Lung (tissue), 12 donors: ENCODE results near the gene SUPT3H. TPM values are rescaled to one million over a fixed set of nuclear protein-coding genes. Genes with fewer than 3 reads are reported as not detected.

Experiments used
- ATAC-seq: fragments of 200-7000 bp; cut with Tn5 transposase; one replicate; pipeline ENCODE4 v1.9.1; 2020; ENCODE audit warnings: moderate number of reproducible peaks; ENCODE audit not compliant: insufficient read depth, low FRiP score
- DNase-seq, 3 donors: peaks; one replicate each; pipeline ENCODE4 v3.0.0-alpha.2; 2013 to 2017
- H3K27ac ChIP-seq, 2 donors: one replicate each; pipeline ENCODE4 v1.5.1; 2013; ENCODE audit warnings: mild to moderate bottlenecking in 2 of 2, moderate library complexity in 2 of 2, control low read depth in 1 of 2, inconsistent platforms in 1 of 2, low read depth in 1 of 2, low read length in 1 of 2
- H3K27me3 ChIP-seq, 3 donors: one replicate each; pipeline ENCODE4 v1.5.1; 2013; ENCODE audit warnings: low read length in 2 of 3; ENCODE audit not compliant: control insufficient read depth in 3 of 3, insufficient read depth in 3 of 3
- H3K36me3 ChIP-seq, 4 donors: one replicate each; pipeline ENCODE4 v1.5.1; 2013; ENCODE audit warnings: low read length in 4 of 4, mild to moderate bottlenecking in 1 of 4, moderate library complexity in 1 of 4; ENCODE audit not compliant: control insufficient read depth in 4 of 4, insufficient read depth in 4 of 4
- H3K4me1 ChIP-seq, 5 donors: one replicate each; pipeline ENCODE4 v1.5.1; 2013; ENCODE audit warnings: low read length in 5 of 5, mild to moderate bottlenecking in 2 of 5, moderate library complexity in 1 of 5; ENCODE audit not compliant: control insufficient read depth in 5 of 5, insufficient read depth in 5 of 5
- H3K4me3 ChIP-seq: one replicate; pipeline ENCODE4 v1.5.1; 2013; ENCODE audit warnings: mild to moderate bottlenecking, control low read depth, moderate library complexity
- H3K9ac ChIP-seq, 2 donors: one replicate each; pipeline ENCODE4 v1.5.1; 2013; ENCODE audit warnings: low read length in 2 of 2, control low read depth in 1 of 2; ENCODE audit not compliant: insufficient read depth in 1 of 2
- H3K9me3 ChIP-seq, 4 donors: one replicate each; pipeline ENCODE4 v1.5.1; 2013; ENCODE audit warnings: low read length in 3 of 4, mild to moderate bottlenecking in 1 of 4, moderate library complexity in 1 of 4; ENCODE audit not compliant: control insufficient read depth in 4 of 4, insufficient read depth in 3 of 4
- WGBS, 2 donors: extraction: QIAGEN DNeasy Blood & Tissue Kit; methylation state at CpG; one replicate each; pipeline ENCODE4 v1.1.7; 2013; 5-methylcytosine and 5-hydroxymethylcytosine counted together
- polyA plus RNA-seq, 2 donors: library from polyadenylated mRNA; stranded (reverse); fragments of 200-250 nt; gene quantifications; one replicate each; pipeline ENCODE4 v1.2.1, GENCODE V29; 2013
- total RNA-seq, 2 donors: library from RNA; depleted of rRNA in 1 of 2; stranded (reverse); fragments of >200 nt in 1 of 2; gene quantifications; one replicate each; pipeline ENCODE4 v1.2.1, GENCODE V29; 2014 to 2021
- TF ChIP-seq, protein P1 (sequence below): IDR thresholded peaks from 2 replicates; pipeline ENCODE4 v1.5.1; 2012; ENCODE audit warnings: mild to moderate bottlenecking; ENCODE audit errors: control extremely low read depth, extremely low read depth
- donor health status: control.
- donor health status: control.
- donor health status: Bipolar disorder and iron deficiency.
- donor health status: healthy.
- donor health status: DM: yes; HTN: yes; CAD: no.

SUPT3H gene
- total and polyA plus RNA-seq, 4 donors = 5.2 to 17.4 (median 8.2) TPM

DNA sequence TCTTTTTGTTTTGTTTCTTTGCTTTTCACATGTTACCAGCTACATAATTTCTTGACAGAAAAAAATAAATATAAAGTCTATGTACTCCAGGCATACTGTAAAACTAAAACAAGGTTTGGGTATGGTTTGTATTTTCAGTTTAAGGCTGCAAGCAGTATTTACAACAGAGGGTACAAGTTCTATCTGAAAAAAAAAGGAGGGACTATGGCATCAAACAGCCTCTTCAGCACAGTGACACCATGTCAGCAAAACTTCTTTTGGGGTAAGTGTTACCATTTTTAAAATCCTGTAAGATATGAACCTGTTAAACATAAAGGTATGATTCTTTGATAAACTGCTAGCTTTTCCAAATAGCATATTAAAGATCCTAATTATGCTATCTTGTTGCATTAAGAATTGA lies 49.2 kb downstream of the SUPT3H start:
- Histone ChIP-seq H3K9me3 (no peaks in the 10 kb centered on the region), H3K27ac (no peak overlapping the region), H3K9ac (no peak overlapping the region), H3K4me3 (no peak overlapping the region), H3K4me1 (peaks cover 0 to 18% (median 0%) of the 10 kb centered on the region in 5 donors), H3K36me3 (no peaks in the 10 kb centered on the region), H3K27me3 (no peaks in the 10 kb centered on the region)
- ATAC-seq = peak; percentile 36
- TF ChIP-seq, protein P1, sequence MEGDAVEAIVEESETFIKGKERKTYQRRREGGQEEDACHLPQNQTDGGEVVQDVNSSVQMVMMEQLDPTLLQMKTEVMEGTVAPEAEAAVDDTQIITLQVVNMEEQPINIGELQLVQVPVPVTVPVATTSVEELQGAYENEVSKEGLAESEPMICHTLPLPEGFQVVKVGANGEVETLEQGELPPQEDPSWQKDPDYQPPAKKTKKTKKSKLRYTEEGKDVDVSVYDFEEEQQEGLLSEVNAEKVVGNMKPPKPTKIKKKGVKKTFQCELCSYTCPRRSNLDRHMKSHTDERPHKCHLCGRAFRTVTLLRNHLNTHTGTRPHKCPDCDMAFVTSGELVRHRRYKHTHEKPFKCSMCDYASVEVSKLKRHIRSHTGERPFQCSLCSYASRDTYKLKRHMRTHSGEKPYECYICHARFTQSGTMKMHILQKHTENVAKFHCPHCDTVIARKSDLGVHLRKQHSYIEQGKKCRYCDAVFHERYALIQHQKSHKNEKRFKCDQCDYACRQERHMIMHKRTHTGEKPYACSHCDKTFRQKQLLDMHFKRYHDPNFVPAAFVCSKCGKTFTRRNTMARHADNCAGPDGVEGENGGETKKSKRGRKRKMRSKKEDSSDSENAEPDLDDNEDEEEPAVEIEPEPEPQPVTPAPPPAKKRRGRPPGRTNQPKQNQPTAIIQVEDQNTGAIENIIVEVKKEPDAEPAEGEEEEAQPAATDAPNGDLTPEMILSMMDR = no peak
- DNase-seq = no peak

DNA sequence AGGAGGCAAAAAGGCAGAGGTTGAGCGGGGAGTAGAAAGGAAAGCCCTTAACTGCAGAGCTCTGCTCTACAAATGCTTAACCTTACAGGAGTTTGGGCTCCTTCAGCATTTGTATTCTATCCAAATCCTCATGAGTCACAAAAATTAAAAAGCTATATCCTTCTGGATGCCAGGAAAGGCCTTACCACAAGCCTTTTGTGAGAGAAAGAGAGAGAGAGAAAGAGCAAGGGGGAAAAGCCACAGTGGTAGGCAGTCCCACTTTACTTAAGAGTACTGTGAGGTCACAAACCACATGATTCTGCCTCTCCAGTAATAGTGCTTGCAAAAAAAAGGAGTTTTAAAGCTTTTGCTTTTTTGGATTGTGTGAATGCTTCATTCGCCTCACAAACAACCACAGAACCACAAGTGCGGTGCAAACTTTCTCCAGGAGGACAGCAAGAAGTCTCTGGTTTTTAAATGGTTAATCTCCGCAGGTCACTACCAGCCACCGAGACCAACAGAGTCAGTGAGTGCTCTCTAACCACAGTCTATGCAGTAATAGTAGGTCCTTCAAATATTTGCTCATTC lies 49.7 kb downstream of the SUPT3H start, which contains the start of gene RUNX2:
Gene RUNX2, plus strand, starts transcription at position 375 of the 567 bp plus-strand sequence. CDS start 397 bp downstream, outside the sequence.
- Histone ChIP-seq H3K4me1 (peaks cover 0 to 18% (median 0%) of the 10 kb centered on the region in 5 donors), H3K27ac (no peak within 1 kb of the TSS), H3K36me3 (no peaks in the 10 kb centered on the region), H3K9ac (no peak within 1 kb of the TSS), H3K9me3 (no peaks in the 10 kb centered on the region), H3K4me3 (no peak within 1 kb of the TSS), H3K27me3 (no peaks in the 10 kb centered on the region)
- 48 to 54% methylated on average over 5 of the region's 5 CpGs for WGBS, 2 donors
- TF ChIP-seq, protein P1 = no peak
- peak; percentile 70 for ATAC-seq
- DNase-seq = peak in 2 of 3 donors; percentile 38 to 64

DNA sequence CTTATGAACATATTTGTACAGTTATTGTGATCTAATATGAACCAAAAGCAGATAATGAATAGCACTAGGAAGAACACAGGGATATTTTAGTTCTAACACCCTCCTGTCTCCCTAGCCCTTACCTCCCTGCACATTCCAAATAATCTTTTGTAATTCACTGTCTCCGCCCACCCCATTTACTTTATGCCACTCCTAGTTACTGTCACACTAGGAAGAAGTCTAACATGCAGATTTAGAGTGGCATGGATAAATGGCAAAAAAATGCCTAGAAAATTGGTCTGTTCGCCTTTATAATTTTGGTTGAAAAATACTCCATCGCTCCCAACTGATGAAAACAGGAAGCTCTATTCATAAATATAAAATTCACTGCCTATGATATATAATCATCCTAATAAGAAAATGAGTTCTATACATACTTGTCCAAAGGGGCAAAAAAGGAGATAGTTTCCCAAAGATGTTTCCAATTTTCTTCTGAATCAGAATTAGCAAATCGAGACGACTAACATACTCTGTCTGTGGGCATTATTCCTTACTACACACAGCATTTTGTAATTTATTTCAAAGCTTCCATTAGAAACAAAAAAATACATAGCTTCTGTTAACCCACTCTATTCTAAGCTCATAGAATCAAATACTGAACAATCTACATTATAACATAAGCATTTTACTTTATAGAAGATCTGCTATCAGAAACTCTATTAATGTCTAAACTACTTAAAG lies 50.9 kb downstream of the SUPT3H start:
- WGBS, 2 donors = 62 to 73% methylated on average over 5 of the region's 5 CpGs

More for the DNA sequence above, 50.9 kb downstream of the SUPT3H start:
- H3K4me1 ChIP-seq = peaks cover 0 to 18% (median 3%) of the 10 kb centered on the region in 5 donors
- no peak overlapping the region for H3K9ac ChIP-seq
- H3K4me3 ChIP-seq = no peak overlapping the region
- TF ChIP-seq, protein P1 = no peak
- no peak for DNase-seq
- no peaks in the 10 kb centered on the region for H3K9me3 ChIP-seq
- H3K27ac ChIP-seq = no peak overlapping the region
- no peak for ATAC-seq
- no peaks in the 10 kb centered on the region for H3K27me3 ChIP-seq
- H3K36me3 ChIP-seq = no peaks in the 10 kb centered on the region
